GM12878 (cell line): Measurements from ENCODE around the gene UMPS. TPM values are rescaled to one million over a fixed set of nuclear protein-coding genes. Genes with fewer than 3 reads are reported as not detected.
A peak's percentile ranks its signal among the peaks of the same experiment; 100 is the strongest.

Source experiments
- ATAC-seq: fragments of 200-7000 bp; cut with Tn5 transposase; 3 replicates; pipeline ENCODE4 v1.9.1; 2020; ENCODE audit warnings: mild to moderate bottlenecking, moderate library complexity
- BruUV-seq: library from RNA; stranded (reverse); fragments of 400-500 nt; replicated peaks from 2 replicates; lab custom pipeline; 2021; lab: Mats Ljungman, UMichigan
- CTCF ChIA-PET: fragments of 300-600 bp; sonication (Branson Sonifier 250); formaldehyde crosslinking; extraction: SDS; loops from one replicate; lab custom pipeline; 2021; ENCODE audit warnings: inconsistent platforms; lab: Yijun Ruan, JAX
- POLR2A ChIA-PET: fragments of 350-600 bp; formaldehyde crosslinking; extraction: SDS; loops from one replicate; lab custom pipeline; 2021; ENCODE audit warnings: inconsistent platforms; lab: Charles Lee
- RAD21 ChIA-PET: fragments of 300-600 bp; sonication (Branson Sonifier 250); formaldehyde crosslinking; loops from one replicate; lab custom pipeline; 2023; ENCODE audit warnings: antibody characterized with exemption; ENCODE audit not compliant: unreplicated experiment; lab: Charles Lee
- SMC1A ChIA-PET: fragments of 300-600 bp; sonication (Branson Sonifier 250); formaldehyde crosslinking; loops from one replicate; lab custom pipeline; 2023; ENCODE audit not compliant: unreplicated experiment, uncharacterized antibody; lab: Charles Lee
- DNase-seq: peaks from one replicate; pipeline ENCODE4 v3.0.0-alpha.2; 2011; ENCODE audit warnings: low read depth, low spot score
- FAIRE-seq: peaks from 3 replicates; lab custom pipeline; 2011; peaks lifted over from hg19 to GRCh38; lab: Jason Lieb, UNC
- H2AFZ ChIP-seq: 2 replicates; pipeline ENCODE4 v1.6.0; 2011; ENCODE audit warnings: low read depth, low read length, control low read depth; ENCODE audit not compliant: control insufficient read depth
- H3K27ac ChIP-seq: 2 replicates; pipeline ENCODE4 v1.5.1; 2011; ENCODE audit warnings: control low read depth; ENCODE audit not compliant: control insufficient read depth, insufficient read depth
- H3K27me3 ChIP-seq, 2 experiments: replicated peaks in 1 of 2; 2 replicates each; pipeline versions ENCODE4 v1.6.0 to v1.6.1; 2011; ENCODE audit warnings: low read length in 1 of 2; ENCODE audit not compliant: control insufficient read depth in 2 of 2, insufficient read depth in 2 of 2
- H3K36me3 ChIP-seq, 2 experiments: 2 replicates each; pipeline ENCODE4 v1.5.1; 2011; ENCODE audit warnings: low read length in 1 of 2; ENCODE audit not compliant: control insufficient read depth in 2 of 2, insufficient read depth in 2 of 2
- H3K4me1 ChIP-seq: 2 replicates; pipeline ENCODE4 v1.6.1; 2011; ENCODE audit warnings: mild to moderate bottlenecking, low read length, moderate library complexity, mixed read lengths; ENCODE audit not compliant: control insufficient read depth, insufficient read depth
- H3K4me2 ChIP-seq: 2 replicates; pipeline ENCODE4 v1.6.0; 2011; ENCODE audit warnings: control low read depth; ENCODE audit not compliant: control insufficient read depth, insufficient read depth
- H3K4me3 ChIP-seq: fragments of 200-600 bp; sonication (generic); 2 replicates; pipeline ENCODE4 v1.5.1; 2016
- H3K79me2 ChIP-seq: 2 replicates; pipeline ENCODE4 v1.6.0; 2011; ENCODE audit warnings: low read length; ENCODE audit not compliant: control insufficient read depth, insufficient read depth
- H3K9ac ChIP-seq: 2 replicates; pipeline ENCODE4 v1.8.0; 2011; ENCODE audit warnings: low read length, control low read depth, mixed read lengths; ENCODE audit not compliant: control insufficient read depth, insufficient read depth
- H3K9me3 ChIP-seq: replicated peaks from 3 replicates; pipeline ENCODE4 v1.5.1; 2011; ENCODE audit warnings: mild to moderate bottlenecking, low read length; ENCODE audit not compliant: control insufficient read depth, insufficient read depth
- H4K20me1 ChIP-seq: 2 replicates; pipeline ENCODE4 v1.6.0; 2011; ENCODE audit not compliant: control insufficient read depth, insufficient read depth
- CBX3 ChIP-seq: fragments of 200-600 bp; sonication (generic); IDR thresholded peaks from 2 replicates; pipeline ENCODE4 v1.6.1; 2016; ENCODE audit warnings: low read depth, borderline replicate concordance
- CREM ChIP-seq: IDR thresholded peaks from 2 replicates; pipeline ENCODE4 v1.6.1; 2014; ENCODE audit warnings: antibody characterized with exemption, low read depth
- HCFC1 ChIP-seq: fragments of 150-350 bp; IDR thresholded peaks from 2 replicates; pipeline ENCODE4 v1.6.1; 2014; ENCODE audit warnings: low read length
- MTA2 ChIP-seq: fragments of 450-650 bp; IDR thresholded peaks from 2 replicates; pipeline ENCODE4 v1.6.1; 2016; ENCODE audit warnings: low read depth, mild to moderate bottlenecking, moderate library complexity
- MYC ChIP-seq: IDR thresholded peaks from 2 replicates; pipeline ENCODE4 v1.6.1; 2011; ENCODE audit warnings: mild to moderate bottlenecking, low read length, moderate library complexity, inconsistent platforms; ENCODE audit not compliant: insufficient read depth, insufficient replicate concordance, insufficient read length, severe bottlenecking
- POLR2AphosphoS2 ChIP-seq: IDR thresholded peaks from 2 replicates; pipeline ENCODE4 v1.6.1; 2011; ENCODE audit warnings: low read depth, mild to moderate bottlenecking, low read length, improper control_type of control experiment, moderate library complexity
- SIX5 ChIP-seq: IDR thresholded peaks from 2 replicates; pipeline ENCODE4 v1.6.1; 2011; ENCODE audit warnings: mild to moderate bottlenecking, low read depth, low read length, moderate library complexity; ENCODE audit not compliant: severe bottlenecking
- ZBTB33 ChIP-seq: fragments of 450-650 bp; IDR thresholded peaks from 2 replicates; pipeline ENCODE4 v1.6.1; 2017; ENCODE audit warnings: mild to moderate bottlenecking
- ZNF622 ChIP-seq: fragments of 450-650 bp; IDR thresholded peaks from 2 replicates; pipeline ENCODE4 v1.6.1; 2017; ENCODE audit warnings: mild to moderate bottlenecking, inconsistent platforms
- WGBS: methylation state at CpG from one replicate; pipeline ENCODE4 v1.1.6; 2016; ENCODE audit warnings: low lambda C conversion rate; ENCODE audit not compliant: insufficient replicate concordance, insufficient coverage; ENCODE audit errors: missing lambda C conversion rate; 5-methylcytosine and 5-hydroxymethylcytosine counted together
- in situ Hi-C: fragments of 300-500 bp; cut with MboI; formaldehyde crosslinking; loops from 9 replicates; pipeline ENCODE4 v1.14.3; 2018; ENCODE audit warnings: mixed read lengths
- intact Hi-C: fragments of 100-400 bp; cut with micrococcal nuclease; formaldehyde crosslinking; loops from one replicate; pipeline ENCODE4 v1.14.2; 2022; ENCODE audit not compliant: unreplicated experiment
- polyA plus RNA-seq, 11 experiments: library from polyadenylated mRNA; depleted of rRNA in 4 of 11; unstranded in 6 of 11; stranded (reverse) in 5 of 11; fragments of >200 nt; fragmentation: Nextera tagmentation in 4 of 11; fragmentation: Illumina TruSeq in 1 of 11; extraction: Ambion mirVana in 4 of 11; extraction: Trizol in 1 of 11; gene quantifications; 1 replicate in 1 of 11; 2 replicates in 10 of 11; pipeline versions ENCODE4 v1.2.1 to v1.2.3, GENCODE V29; 2011 to 2016; ENCODE audit warnings: inconsistent platforms in 2 of 11, missing spikeins in 2 of 11, low read depth in 1 of 11
- total RNA-seq, 4 experiments: library from RNA; depleted of rRNA in 3 of 4; stranded (reverse); fragments of >200 nt in 3 of 4; fragmentation: Illumina TruSeq in 1 of 4; extraction: Trizol in 1 of 4; gene quantifications; 2 replicates each; pipeline versions ENCODE4 v1.2.1 to v1.2.3, GENCODE V29; 2013 to 2021

Gene UMPS
- total and polyA plus RNA-seq, 10 of the 15 experiments (the other 5 are each of a cell fraction or from before 2014, with no cell fraction given), result 30.6 to 82.8 (median 49.5) TPM

- ChIA-PET RAD21 (no interaction called here), POLR2A (no interaction called here), CTCF (interaction anchor here (0.9 to 2.0 kb wide), 3 partner anchors 21 to 110 kb away, joined by 3 to 13 read pairs (median 7); no protein-coding TSS in a partner anchor), SMC1A (interaction anchor here (0.6 to 1.5 kb wide), 5 partner anchors 8 to 1296 kb away, joined by 3 to 5 read pairs (median 3); no protein-coding TSS in a partner anchor)
- FAIRE-seq (no peak), ATAC-seq (peak; percentile 23; the same call in 2 of the 3 replicates), DNase-seq (no peak)
- Histone ChIP-seq H3K36me3 (no peaks in the 10 kb centered on the region), H4K20me1 (no peaks in the 10 kb centered on the region), H3K4me3 (no peak overlapping the region), H3K9ac (no peak overlapping the region), H3K4me2 (no peak overlapping the region), H2AFZ (no peak overlapping the region), H3K4me1 (no peaks in the 10 kb centered on the region), H3K79me2 (no peaks in the 10 kb centered on the region), H3K27me3 (no peaks in the 10 kb centered on the region), H3K27ac (no peak overlapping the region), H3K9me3 (no peaks in the 10 kb centered on the region)
- intact Hi-C loops, result no loop called here
- in situ Hi-C loops, result no loop called here
- WGBS, result 67% methylated on average over 4 of the region's 4 CpGs
- TF ChIP-seq SIX5, result no peak
- TF ChIP-seq MYC, result no peak
- no peak for TF ChIP-seq ZNF622
- TF ChIP-seq CREM, result no peak
- no peak for TF ChIP-seq HCFC1
- no peak for TF ChIP-seq CBX3
- TF ChIP-seq ZBTB33, result no peak
- TF ChIP-seq POLR2AphosphoS2, result no peak
- no peak for TF ChIP-seq MTA2
- no TSS peak for BruUV-seq
Measured at GRCh38 chr3:124791142-124791541, 60.9 kb downstream of the UMPS start.
